ENCODE measurements around the gene LENG1. TPM values are rescaled to one million over a fixed set of nuclear protein-coding genes. Genes with fewer than 3 reads are reported as not detected.
A peak's percentile ranks its signal among the peaks of the same experiment; 100 is the strongest.

LENG1 gene
- total and polyA plus RNA-seq, 2 experiments from 2014 or later: 8.4 to 15.0 TPM

DNA sequence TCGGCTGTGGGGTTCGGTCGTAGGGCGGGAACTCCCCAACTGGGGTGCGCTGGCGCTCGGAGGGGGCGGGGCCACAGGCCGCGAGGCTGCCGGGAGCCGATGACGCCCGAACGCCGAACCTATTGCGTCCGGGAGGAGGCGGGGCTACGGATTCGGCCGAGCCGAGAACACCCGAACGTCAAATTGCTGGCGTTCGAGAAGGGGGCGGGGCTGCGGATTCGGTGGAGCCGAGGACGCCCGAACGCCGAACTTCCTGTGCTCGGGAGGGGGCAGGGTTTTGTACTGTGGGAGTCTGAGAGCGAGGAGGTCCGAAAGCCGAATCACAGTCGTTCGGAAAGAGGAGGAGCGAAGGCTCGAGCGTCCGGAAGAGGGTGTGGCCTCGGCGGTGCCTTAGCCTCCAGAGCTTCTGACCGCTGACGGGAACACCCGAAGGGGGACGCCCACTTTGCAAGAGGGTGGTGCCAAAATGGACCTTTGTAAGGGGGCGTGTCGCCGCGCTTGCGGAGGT lies 31.0 kb upstream of the LENG1 start:
- TF ChIP-seq, protein P1, sequence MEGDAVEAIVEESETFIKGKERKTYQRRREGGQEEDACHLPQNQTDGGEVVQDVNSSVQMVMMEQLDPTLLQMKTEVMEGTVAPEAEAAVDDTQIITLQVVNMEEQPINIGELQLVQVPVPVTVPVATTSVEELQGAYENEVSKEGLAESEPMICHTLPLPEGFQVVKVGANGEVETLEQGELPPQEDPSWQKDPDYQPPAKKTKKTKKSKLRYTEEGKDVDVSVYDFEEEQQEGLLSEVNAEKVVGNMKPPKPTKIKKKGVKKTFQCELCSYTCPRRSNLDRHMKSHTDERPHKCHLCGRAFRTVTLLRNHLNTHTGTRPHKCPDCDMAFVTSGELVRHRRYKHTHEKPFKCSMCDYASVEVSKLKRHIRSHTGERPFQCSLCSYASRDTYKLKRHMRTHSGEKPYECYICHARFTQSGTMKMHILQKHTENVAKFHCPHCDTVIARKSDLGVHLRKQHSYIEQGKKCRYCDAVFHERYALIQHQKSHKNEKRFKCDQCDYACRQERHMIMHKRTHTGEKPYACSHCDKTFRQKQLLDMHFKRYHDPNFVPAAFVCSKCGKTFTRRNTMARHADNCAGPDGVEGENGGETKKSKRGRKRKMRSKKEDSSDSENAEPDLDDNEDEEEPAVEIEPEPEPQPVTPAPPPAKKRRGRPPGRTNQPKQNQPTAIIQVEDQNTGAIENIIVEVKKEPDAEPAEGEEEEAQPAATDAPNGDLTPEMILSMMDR (IDR thresholded peaks at IDR 0.05; ENCODE audit: poor library complexity): no peak
- TF ChIP-seq EZH2 (IDR thresholded peaks at IDR 0.05; ENCODE audit: borderline replicate concordance): no peak
- TF ChIP-seq EZH2phosphoT487 (IDR thresholded peaks at IDR 0.05; ENCODE audit: low read depth, severe bottlenecking, unreplicated experiment): no peak
- Histone ChIP-seq H3K79me2 (peaks cover 43% of the 10 kb centered on the region), H3K4me2 (peak overlapping the region; percentile 93), H3K9me2 (replicated peaks; ENCODE audit: insufficient read depth) (no peaks in the 10 kb centered on the region), H2AFZ (peak overlapping the region; percentile 46), H3K27me3 (no peaks in the 10 kb centered on the region), H3K36me3 (replicated peaks; ENCODE audit: insufficient read depth, low read depth) (no peaks in the 10 kb centered on the region), H3K27ac (peak overlapping the region; percentile 92), H3K4me3 (peak overlapping the region; percentile 47), H3K9me3 (ENCODE audit: low read depth) (no peaks in the 10 kb centered on the region), H4K20me1 (ENCODE audit: insufficient read depth, poor library complexity, severe bottlenecking) (no peaks in the 10 kb centered on the region), H3K4me1 (ENCODE audit: insufficient read depth) (peaks cover 10% of the 10 kb centered on the region)
- 1% methylated on average over 48 of the region's 56 CpGs for WGBS (ENCODE audit: low lambda C conversion rate, missing lambda C conversion rate)
- DNase-seq (ENCODE audit: low spot score): peak; percentile 100

DNA sequence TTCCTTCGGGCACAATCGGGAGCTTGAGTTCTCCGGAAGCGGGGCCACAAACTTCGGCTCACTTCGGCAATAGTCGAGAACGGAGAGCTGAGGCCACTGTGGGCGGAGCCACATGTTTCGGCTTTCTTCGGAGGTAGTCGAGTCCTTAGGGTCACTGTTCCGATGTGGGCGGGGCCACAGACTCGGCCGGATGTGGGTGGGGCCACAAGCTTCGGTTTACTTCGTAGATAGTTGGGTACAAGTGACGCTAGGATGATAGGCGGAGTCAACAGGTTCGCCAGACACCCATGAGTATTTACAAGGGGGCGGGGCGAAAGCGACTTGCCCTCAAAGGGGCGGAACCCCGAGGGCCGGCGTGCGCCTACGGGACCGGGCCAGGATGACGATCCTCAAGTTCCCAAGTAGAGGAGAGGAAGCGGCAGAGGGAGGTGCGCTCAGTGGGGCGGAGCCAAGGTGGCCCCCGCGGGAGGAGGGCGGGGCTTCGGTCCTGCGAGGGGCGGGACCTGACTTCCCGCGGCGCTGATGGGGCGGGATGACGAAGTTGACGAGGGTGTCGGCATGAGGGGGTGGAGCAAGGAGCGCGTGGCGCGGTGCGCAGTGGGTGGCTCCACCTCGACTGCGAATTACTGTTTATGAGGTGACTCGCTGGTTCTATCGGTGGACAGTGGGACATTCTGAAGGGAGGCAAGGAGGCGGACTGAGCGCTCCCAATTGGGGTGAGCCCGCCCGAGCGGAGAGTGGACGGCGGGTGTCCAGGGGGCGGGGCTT lies 30.4 kb upstream of the LENG1 start:
- H3K4me1 ChIP-seq (ENCODE audit: insufficient read depth): peaks cover 10% of the 10 kb centered on the region
- H3K27ac ChIP-seq: peak overlapping the region; percentile 92
- H3K27me3 ChIP-seq: no peaks in the 10 kb centered on the region
- 2% methylated on average over 45 of the region's 65 CpGs for WGBS (ENCODE audit: low lambda C conversion rate, missing lambda C conversion rate)
- H4K20me1 ChIP-seq (ENCODE audit: insufficient read depth, poor library complexity, severe bottlenecking): no peaks in the 10 kb centered on the region
- no peaks in the 10 kb centered on the region for H3K9me2 ChIP-seq (replicated peaks; ENCODE audit: insufficient read depth)
- TF ChIP-seq EZH2phosphoT487 (IDR thresholded peaks at IDR 0.05; ENCODE audit: low read depth, severe bottlenecking, unreplicated experiment): no peak
- no peak for TF ChIP-seq EZH2 (IDR thresholded peaks at IDR 0.05; ENCODE audit: borderline replicate concordance)
- TF ChIP-seq, protein P1 (IDR thresholded peaks at IDR 0.05; ENCODE audit: poor library complexity): no peak
- DNase-seq (ENCODE audit: low spot score): peak; percentile 100
- peaks cover 43% of the 10 kb centered on the region for H3K79me2 ChIP-seq
- H3K4me3 ChIP-seq: no peak overlapping the region
- H2AFZ ChIP-seq: no peak overlapping the region
- H3K36me3 ChIP-seq (replicated peaks; ENCODE audit: insufficient read depth, low read depth): no peaks in the 10 kb centered on the region
- H3K4me2 ChIP-seq: peak overlapping the region; percentile 52
- no peaks in the 10 kb centered on the region for H3K9me3 ChIP-seq (ENCODE audit: low read depth)

DNA sequence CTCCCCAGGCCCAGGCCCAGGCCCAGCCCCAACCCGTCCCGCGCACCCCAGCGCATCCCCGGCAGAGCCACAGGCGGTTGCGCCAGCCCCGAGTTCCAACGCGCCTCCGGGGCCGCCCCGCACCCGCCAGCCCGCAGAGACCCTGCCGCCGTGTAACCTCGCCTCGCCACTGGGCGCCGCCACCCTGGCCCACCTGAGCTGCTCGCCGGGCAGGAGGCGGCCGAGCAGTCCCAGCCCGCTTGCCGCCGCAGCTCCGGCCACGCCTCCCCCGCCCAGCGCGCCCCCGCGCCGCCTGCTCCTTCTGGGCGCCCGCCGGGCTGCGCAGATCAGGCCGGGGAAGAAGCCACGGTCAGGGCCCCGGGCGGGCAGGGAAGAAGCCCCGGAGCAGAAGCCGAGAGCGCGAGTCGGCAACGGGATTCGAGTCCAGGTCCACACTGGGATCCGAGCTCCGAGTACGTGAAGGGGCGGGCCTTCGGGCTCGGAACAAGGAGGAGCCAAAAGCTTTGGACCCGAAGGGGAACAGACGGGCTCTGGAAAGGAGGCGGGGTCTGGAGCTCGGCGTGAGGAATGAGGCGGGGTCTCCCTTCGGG lies 29.7 kb upstream of the LENG1 start, which contains the start of gene MBOAT7:
MBOAT7 (minus strand) TSS at position 436 of the 590 bp plus-strand sequence. CDS start 1,072 bp downstream, outside the sequence.
- DNase-seq (ENCODE audit: low spot score): no peak

More for the DNA sequence above, 29.7 kb upstream of the LENG1 start, which contains the start of gene MBOAT7:
- Histone ChIP-seq H3K27me3 (no peaks in the 10 kb centered on the region), H3K4me1 (ENCODE audit: insufficient read depth) (peaks cover 10% of the 10 kb centered on the region), H3K36me3 (replicated peaks; ENCODE audit: insufficient read depth, low read depth) (no peaks in the 10 kb centered on the region), H3K9me3 (ENCODE audit: low read depth) (no peaks in the 10 kb centered on the region), H3K4me3 (peak within 1 kb of the TSS; percentile 24), H3K9me2 (replicated peaks; ENCODE audit: insufficient read depth) (no peaks in the 10 kb centered on the region), H3K4me2 (peak within 1 kb of the TSS; percentile 89), H2AFZ (no peak within 1 kb of the TSS), H3K79me2 (peaks cover 40% of the 10 kb centered on the region), H3K27ac (peak within 1 kb of the TSS; percentile 92), H4K20me1 (ENCODE audit: insufficient read depth, poor library complexity, severe bottlenecking) (no peaks in the 10 kb centered on the region)
- no peak for TF ChIP-seq EZH2phosphoT487 (IDR thresholded peaks at IDR 0.05; ENCODE audit: low read depth, severe bottlenecking, unreplicated experiment)
- no peak for TF ChIP-seq EZH2 (IDR thresholded peaks at IDR 0.05; ENCODE audit: borderline replicate concordance)
- TF ChIP-seq, protein P1 (IDR thresholded peaks at IDR 0.05; ENCODE audit: poor library complexity): peak; percentile 43
- WGBS (ENCODE audit: low lambda C conversion rate, missing lambda C conversion rate): under 1% methylated on average over 55 of the region's 64 CpGs

Data from hepatocyte (in vitro differentiated cells).